Measurements from ENCODE around the gene NPBWR2.
"Not testable (repeated sequence)": the region's sequence is repeated elsewhere in the genome, so short reads cannot be mapped to it uniquely, and the experiment has no call there.

The NPBWR2 gene

DNA sequence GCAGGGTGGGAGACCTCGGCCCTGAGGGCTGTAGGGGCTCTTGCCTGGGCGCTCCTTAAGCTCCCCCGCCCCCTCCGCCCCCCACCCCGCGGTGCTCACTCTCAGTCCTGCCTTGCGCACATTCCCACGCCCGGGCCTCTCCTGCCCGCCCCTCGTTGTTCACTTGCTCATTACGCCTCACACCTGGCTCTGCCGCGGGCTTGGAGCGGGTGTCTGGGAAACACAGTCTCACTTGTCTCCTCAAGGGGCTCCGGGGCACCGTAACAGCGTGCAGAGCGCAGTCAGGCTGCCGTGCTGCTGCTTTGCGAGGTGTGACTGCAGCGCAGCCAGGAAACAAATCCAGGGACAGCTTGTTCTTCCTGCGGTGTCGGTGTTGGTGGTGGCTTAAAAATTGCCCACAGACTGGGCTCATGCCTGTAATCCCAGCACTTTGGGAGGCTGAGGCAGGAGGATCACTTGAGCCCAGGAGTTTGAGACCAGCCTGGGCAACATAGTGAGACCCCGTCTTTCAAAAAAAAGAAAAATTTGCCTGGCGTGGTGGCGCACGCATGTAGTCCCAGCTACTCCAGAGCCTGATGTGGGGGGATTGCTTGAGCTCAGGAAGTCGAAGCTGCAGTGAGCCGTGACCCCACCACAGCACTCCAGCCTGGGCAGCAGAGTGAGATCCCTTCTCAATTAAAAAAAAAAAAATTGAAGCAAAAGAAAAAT is 4.6 kb downstream of the NPBWR2 start:
- no peak for DNase-seq

GRCh38 chr20:64101731-64102621 is 5.4 kb downstream of the NPBWR2 start:
- DNase-seq = no peak

DNA sequence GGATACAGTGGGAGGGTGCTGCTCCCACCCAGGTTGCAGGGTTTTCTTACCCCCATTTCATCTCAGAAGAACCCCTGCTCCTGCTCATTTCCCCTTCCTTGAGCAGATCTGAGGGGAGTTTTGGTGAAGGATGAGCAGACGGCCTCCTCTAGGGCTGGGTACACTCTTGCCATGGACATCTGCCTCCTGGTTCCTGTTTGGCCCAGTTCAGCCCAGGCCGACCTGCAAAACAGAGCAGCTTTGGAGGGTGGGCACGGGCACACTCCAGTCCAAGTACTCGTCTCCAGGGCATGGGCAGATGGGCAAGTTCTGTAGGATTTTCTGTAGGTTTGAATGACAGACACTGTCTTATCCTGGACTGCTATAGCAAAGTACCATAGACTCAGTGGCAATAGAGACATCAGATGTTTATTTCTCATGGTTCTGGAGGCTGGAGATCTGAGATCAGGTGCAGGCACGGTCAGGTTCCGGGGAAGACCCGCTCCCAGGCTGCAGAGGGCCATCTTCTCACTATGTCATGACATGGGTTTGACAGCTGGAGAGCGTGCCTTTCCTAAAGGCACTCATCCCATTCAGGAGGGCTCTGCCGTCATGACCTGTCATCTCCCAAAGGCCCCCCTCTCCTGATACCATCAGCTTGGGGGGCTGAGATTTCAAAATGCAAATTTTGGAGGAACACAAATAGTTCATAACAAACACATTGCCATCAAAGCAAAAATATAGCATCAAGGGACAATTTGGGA is 6.2 kb downstream of the NPBWR2 start:
- no peak for DNase-seq

GRCh38 chr20:64100566-64100888 is 6.8 kb downstream of the NPBWR2 start:
- DNase-seq = no peak

GRCh38 chr20:64099880-64100565 is 7.3 kb downstream of the NPBWR2 start:
- no peak for DNase-seq

DNA sequence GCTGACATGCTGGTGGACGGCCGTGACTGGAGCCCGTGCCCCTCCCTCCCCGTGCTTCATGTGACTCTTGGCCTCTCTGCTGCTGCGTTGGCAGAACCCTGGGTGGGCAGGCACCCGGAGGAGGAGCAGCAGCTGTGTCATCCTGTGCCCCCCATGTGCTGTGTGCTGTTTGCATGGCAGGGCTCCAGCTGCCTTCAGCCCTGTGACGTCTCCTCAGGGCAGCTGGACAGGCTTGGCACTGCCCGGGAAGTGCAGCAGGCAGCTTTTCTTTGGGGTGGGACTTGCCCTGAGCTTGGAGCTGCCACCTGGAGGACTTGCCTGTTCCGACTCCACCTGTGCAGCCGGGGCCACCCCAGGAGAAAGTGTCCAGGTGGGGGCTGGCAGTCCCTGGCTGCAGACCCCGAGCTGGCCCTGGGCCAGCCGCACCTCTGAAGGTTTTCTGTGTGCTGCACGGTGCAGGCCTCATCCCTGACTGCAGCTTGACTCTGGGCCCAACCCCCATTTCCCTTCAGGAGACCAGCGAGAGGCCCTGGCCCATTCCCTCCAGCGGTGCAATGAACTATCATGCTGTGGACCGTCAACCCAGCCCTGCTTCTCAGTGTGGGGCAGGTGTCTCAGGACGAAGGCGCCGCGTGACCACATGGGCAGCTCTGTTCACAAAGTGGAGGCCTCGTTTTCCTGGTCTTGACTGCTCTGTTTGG is 8.1 kb downstream of the NPBWR2 start:
- DNase-seq = no peak

GRCh38 chr20:64098471-64099013 is 8.8 kb downstream of the NPBWR2 start:
- DNase-seq = no peak

- DNase-seq = no peak
These were observed 10.8 kb downstream of the NPBWR2 start for GRCh38 chr20:64096535-64096934.

- DNase-seq = no peak
These were observed 11.4 kb downstream of the NPBWR2 start for GRCh38 chr20:64095927-64096326.

DNA sequence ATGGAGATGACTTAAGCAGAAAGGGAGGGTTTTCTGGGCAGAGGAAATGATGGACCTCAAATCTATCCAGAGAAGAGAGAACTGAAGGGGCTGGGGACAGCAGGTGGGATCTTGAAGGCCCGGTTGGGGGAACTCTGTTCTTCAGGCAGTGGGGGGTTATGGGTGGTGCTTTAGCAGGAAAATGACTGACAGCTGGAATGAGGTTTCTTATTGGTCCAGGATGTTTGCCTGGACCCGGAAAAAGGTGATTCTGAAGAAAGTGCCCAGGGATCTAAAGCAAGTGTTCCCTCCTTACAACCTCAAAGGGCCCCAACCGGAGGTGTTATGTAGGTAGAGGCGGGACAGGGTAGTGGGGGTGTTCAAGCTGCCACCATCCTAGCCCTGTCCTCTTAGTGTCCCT is 11.9 kb downstream of the NPBWR2 start:
- no peak for DNase-seq

- no peak for DNase-seq
These were observed 14.3 kb downstream of the NPBWR2 start for GRCh38 chr20:64093013-64093503.

GRCh38 chr20:64092258-64093012 is 14.9 kb downstream of the NPBWR2 start:
- DNase-seq = no peak

- no peak for DNase-seq
These were observed 15.6 kb downstream of the NPBWR2 start for GRCh38 chr20:64091770-64092169.

DNA sequence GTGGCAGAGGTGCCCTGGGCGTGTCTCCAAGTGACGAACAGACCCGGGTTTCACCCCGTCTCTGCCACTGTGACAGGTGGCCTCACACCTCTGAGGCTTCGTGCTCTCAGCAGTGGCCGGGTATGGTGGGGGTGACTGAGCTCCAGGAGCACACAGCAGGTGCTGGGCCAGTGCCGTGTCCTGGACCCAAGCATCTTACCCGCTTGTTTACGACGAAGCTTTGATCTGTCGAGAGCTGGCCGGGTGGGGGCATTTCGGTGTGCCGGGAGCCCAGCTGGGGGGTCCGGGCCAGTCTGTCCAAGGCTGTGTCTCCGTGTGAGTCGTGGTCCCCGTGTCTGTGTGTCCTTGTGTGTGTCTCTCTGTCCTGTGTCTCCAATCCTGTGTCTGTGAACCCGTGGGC is 16.0 kb downstream of the NPBWR2 start:
- no peak for DNase-seq

DNA sequence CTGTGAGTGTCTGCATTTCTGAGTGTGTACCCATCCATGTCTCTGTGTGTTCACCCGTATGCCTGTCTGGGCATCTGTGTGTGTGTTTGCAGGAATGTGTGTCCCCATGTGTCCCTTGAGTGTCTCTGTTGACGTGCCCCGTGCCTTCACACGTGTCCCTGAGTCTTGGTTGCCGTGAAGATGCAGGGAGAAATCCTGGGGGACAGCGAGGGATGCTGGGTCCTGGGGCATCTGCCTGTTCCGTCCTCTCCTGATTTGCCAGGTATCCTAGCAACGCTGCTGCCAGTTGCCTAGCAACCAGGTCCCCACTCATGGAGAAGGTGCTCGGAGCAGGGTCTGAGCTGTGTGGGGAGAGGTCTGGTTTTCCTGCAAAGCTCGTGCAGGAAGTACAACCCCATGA is 17.2 kb downstream of the NPBWR2 start:
- no peak for DNase-seq

DNA sequence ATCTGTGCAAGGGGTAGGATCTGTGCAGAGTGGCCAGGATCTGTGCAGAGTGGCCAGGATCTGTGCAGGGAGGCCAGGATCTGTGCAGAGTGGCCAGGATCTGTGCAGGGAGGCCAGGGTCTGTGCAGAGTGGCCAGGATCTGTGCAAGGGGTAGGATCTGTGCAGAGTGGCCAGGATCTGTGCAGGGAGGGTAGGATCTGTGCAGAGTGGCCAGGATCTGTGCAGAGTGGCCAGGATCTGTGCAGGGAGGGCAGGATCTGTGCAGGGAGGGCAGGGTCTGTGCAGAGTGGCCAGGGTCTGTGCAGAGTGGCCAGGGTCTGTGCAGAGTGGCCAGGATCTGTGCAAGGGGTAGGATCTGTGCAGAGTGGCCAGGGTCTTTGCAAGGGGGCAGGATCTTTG is 18.8 kb downstream of the NPBWR2 start:
- DNase-seq = not testable (repeated sequence)

DNA sequence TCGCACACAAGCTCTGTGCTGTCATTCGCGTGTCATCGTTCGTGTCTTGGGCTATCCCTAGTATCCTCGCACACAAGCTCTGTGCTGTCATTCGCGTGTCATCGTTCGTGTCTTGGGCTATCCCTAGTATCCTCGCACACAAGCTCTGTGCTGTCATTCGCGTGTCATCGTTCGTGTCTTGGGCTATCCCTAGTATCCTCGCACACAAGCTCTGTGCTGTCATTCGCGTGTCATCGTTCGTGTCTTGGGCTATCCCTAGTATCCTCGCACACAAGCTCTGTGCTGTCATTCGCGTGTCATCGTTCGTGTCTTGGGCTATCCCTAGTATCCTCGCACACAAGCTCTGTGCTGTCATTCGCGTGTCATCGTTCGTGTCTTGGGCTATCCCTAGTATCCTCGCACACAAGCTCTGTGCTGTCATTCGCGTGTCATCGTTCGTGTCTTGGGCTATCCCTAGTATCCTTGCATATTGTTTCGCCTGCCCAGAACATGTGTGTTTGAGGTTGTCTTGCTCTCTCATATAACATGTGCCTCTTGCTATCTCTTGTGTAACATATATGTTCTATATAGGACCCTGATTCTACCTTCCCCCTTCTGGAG is 20.0 kb downstream of the NPBWR2 start:
- DNase-seq = not testable (repeated sequence)

DNA sequence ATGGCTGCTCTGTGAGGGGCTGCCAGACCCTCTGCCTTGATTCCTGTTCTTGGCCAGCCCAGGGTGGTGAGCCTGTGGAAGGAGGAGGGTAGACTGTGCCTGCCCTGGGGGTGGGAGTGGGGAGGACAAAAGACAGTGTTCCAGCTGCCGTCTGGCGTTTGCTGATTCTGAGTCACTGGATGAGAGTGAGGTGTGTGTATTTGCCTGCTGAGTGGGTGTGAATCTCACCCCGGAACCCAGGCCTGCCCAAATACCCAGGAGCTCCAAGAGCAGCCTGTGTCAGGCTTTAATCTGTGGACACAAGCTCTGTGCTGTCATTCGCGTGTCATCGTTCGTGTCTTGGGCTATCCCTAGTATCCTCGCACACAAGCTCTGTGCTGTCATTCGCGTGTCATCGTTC is 20.6 kb downstream of the NPBWR2 start:
- DNase-seq = no peak

DNA sequence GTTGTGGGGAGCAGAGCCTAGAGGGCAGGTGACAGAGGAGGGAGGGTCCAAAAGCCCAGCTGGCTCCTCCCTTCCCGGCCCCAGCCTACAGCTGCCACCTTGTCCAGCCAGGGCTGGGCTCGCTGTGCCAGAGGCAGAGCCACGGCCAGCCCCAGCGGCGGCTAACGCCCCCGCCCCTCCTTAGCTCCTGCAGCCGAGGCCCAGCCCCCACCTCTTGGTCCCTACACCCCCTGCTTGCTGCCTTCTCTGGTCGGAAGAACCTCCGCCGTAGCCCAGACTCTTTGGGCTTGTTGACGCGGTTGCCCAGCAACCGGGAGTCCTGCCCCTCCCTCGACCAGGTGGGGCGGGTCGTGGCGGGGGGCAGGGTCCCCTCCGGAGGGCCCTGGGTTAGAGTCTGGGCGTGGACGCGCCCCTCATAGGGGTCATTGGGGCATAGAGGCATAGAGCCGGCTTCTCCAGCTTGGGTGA is 22.6 kb downstream of the NPBWR2 start:
- DNase-seq = no peak

DNA sequence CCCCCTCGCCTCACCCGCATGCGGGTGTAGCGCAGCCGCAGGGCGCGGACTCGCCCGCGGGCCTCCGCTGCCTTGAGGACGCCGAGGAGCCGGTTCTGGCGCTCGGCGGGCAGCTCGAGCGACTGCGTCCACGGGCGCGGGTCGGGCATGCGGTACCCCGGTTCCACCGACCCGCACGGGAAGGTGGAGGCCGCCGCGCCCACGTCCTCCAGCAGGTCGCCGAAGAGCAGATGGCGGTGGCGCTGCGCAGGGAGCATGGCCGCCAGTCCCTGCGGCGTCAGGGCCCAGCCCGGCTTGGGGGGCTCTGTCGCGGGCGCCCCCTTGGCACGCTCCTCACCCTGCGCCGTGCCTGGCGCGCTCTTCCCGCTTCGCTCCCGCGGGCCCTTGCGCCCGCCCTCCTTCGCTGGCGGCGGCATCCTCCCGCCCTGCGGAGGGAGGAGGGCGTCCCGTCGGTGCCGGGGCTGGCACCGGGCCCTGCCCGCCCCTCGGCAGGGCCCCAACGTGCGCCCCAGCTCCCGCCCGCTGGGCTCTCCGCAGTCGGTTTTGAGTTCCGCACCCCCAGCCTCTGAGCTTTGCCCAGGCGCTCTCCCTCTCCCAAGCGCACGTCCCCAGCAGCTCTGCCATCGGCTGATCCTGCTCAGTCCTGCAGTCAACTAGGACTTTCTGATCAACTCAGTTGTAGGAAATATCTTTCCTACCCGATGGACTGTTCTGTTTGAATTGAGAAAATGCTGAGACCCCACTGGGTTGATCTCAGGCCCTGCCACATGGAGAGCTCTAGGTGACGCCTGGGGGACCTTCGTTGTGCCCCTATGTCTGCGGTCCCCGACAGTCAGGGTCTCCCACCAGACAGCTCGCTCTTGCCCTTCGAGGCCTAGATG is 23.3 kb downstream of the NPBWR2 start, which contains the start of gene LKAAEAR1:
Gene LKAAEAR1, minus strand, starts transcription at position 595 of the 881 bp plus-strand sequence. Its CDS starts 179 bp downstream, at position 416.
- no peak for DNase-seq
